GM19025 (cell line): ENCODE measurements around the gene ADAMTS16.

Experiments used
- ATAC-seq: cut with Tn5 transposase; IDR thresholded peaks from one replicate; pipeline ENCODE4 v1.9.1; 2021; ENCODE audit warnings: mild to moderate bottlenecking, low read depth, moderate library complexity; ENCODE audit not compliant: unreplicated experiment

ADAMTS16 gene

GRCh38 chr5:5335700-5336264 lies 195.7 kb downstream of the ADAMTS16 start:
- no peak for ATAC-seq

- ATAC-seq, result no peak
These were observed 199.1 kb downstream of the ADAMTS16 start for GRCh38 chr5:5339257-5339656.

- no peak for ATAC-seq
These were observed 200.1 kb downstream of the ADAMTS16 start for GRCh38 chr5:5340206-5340729.

- no peak for ATAC-seq
These were observed 201.6 kb downstream of the ADAMTS16 start for GRCh38 chr5:5341531-5342292.

GRCh38 chr5:5342784-5343183 lies 202.7 kb downstream of the ADAMTS16 start:
- no peak for ATAC-seq

- no peak for ATAC-seq
These were observed 203.4 kb downstream of the ADAMTS16 start for GRCh38 chr5:5343568-5343967.

GRCh38 chr5:5344051-5344571 lies 204.0 kb downstream of the ADAMTS16 start:
- no peak for ATAC-seq

GRCh38 chr5:5344606-5345005 lies 204.5 kb downstream of the ADAMTS16 start:
- ATAC-seq, result no peak

GRCh38 chr5:5347442-5347841 lies 207.3 kb downstream of the ADAMTS16 start:
- no peak for ATAC-seq

GRCh38 chr5:5348135-5348534 lies 208.0 kb downstream of the ADAMTS16 start:
- ATAC-seq, result no peak

GRCh38 chr5:5348576-5348975 lies 208.4 kb downstream of the ADAMTS16 start:
- no peak for ATAC-seq

GRCh38 chr5:5350101-5350500 lies 210.0 kb downstream of the ADAMTS16 start:
- no peak for ATAC-seq

GRCh38 chr5:5351288-5351979 lies 211.3 kb downstream of the ADAMTS16 start:
- no peak for ATAC-seq

- no peak for ATAC-seq
These were observed 212.5 kb downstream of the ADAMTS16 start for GRCh38 chr5:5352675-5353074.

GRCh38 chr5:5353681-5354080 lies 213.6 kb downstream of the ADAMTS16 start:
- no peak for ATAC-seq

GRCh38 chr5:5356765-5357164 lies 216.6 kb downstream of the ADAMTS16 start:
- ATAC-seq, result no peak

- no peak for ATAC-seq
These were observed 219.5 kb downstream of the ADAMTS16 start for GRCh38 chr5:5359618-5360017.

- no peak for ATAC-seq
These were observed 220.3 kb downstream of the ADAMTS16 start for GRCh38 chr5:5360363-5360940.

GRCh38 chr5:5360941-5361520 lies 220.9 kb downstream of the ADAMTS16 start:
- ATAC-seq, result no peak

GRCh38 chr5:5363045-5363444 lies 222.9 kb downstream of the ADAMTS16 start:
- no peak for ATAC-seq
